Calu3 (cell line): ENCODE results near the gene TNP2. TPM values are rescaled to one million over a fixed set of nuclear protein-coding genes. Genes with fewer than 3 reads are reported as not detected.

Experiments used
- BruUV-seq: library from RNA; stranded (reverse); fragments of 400-500 nt; replicated peaks from 2 replicates; lab custom pipeline; 2021; lab: Mats Ljungman, UMichigan
- CTCF ChIA-PET: fragments of 300-600 bp; sonication (Branson Sonifier 250); formaldehyde crosslinking; loops from one replicate; lab custom pipeline; 2022; ENCODE audit warnings: antibody characterized with exemption; lab: Charles Lee
- DNase-seq: peaks from one replicate; pipeline ENCODE4 v3.0.0; 2022
- H3K27ac Mint-ChIP-seq: one replicate; pipeline ENCODE4 v1.8.0; 2022; ENCODE audit warnings: mixed read lengths; ENCODE audit not compliant: unreplicated experiment
- H3K27me3 Mint-ChIP-seq: one replicate; pipeline ENCODE4 v1.8.0; 2022; ENCODE audit warnings: mixed read lengths; ENCODE audit not compliant: unreplicated experiment
- H3K36me3 Mint-ChIP-seq: one replicate; pipeline ENCODE4 v1.8.0; 2022; ENCODE audit warnings: mild to moderate bottlenecking, moderate library complexity, mixed read lengths; ENCODE audit not compliant: insufficient read depth, unreplicated experiment
- H3K4me1 Mint-ChIP-seq: one replicate; pipeline ENCODE4 v1.8.0; 2022; ENCODE audit warnings: mild to moderate bottlenecking, low read depth, mixed read lengths; ENCODE audit not compliant: unreplicated experiment
- H3K4me3 Mint-ChIP-seq: one replicate; pipeline ENCODE4 v1.8.0; 2022; ENCODE audit warnings: mild to moderate bottlenecking, low read depth, moderate library complexity, mixed read lengths; ENCODE audit not compliant: unreplicated experiment
- H3K9me3 Mint-ChIP-seq: one replicate; pipeline ENCODE4 v1.8.0; 2022; ENCODE audit warnings: low read depth, mixed read lengths; ENCODE audit not compliant: unreplicated experiment
- intact Hi-C: fragments of 100-400 bp; cut with micrococcal nuclease; formaldehyde crosslinking; loops from one replicate; pipeline ENCODE4 v1.10.0; 2022; ENCODE audit not compliant: unreplicated experiment
- total RNA-seq: library from RNA; stranded (reverse); gene quantifications from 2 replicates; pipeline ENCODE4 v1.2.3, GENCODE V29; 2022
- TF ChIP-seq, protein P1 (sequence below): fragments of 200-600 bp; IDR thresholded peaks from one replicate; pipeline ENCODE4 v1.8.0; 2022; ENCODE audit warnings: antibody characterized with exemption; ENCODE audit not compliant: unreplicated experiment

The TNP2 gene
- total RNA-seq, 1 experiment from 2014 or later = not detected

DNA sequence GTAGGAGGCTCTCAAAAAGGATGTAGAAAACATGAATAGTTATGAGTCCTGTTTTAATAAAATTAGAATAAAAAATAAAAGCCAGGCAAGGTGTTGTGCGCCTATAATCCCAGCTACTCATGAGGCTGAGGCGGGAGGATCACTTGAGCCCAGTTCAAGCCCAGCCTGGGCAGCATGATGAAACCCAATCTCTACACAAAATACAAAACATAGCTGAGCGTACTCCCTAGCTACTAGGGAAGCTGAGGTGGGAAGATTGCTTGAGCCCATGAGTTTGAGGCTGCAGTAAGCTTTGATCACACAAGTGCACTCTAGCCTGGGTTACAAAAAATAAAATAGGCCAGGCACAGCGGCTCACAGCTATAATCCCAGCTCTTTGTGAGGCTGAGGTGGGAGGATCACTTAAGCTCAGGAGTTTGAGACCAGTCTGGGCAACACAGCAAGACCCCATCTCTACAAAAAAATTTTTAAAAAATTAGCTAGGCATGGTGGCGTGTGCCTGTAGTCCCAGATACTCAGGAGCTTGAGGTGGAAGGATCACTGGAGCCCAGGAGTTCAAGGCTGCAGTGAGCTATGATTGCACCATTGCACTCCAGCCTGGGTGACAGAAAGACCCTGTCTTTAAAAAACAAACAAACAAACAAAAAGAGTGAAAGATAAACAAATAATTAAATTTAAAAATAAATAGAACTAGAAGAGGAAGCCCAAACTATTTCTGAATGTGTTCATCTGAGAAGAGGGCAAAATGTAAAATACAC, 29.2 kb upstream of the TNP2 start:
- no peak overlapping the region for H3K27ac Mint-ChIP-seq
- intact Hi-C loops = loop anchor here (5.0 kb wide), 1 partner anchor 41 kb away; the partner anchor contains the start of gene SOCS1
- CTCF ChIA-PET = interaction anchor here (0.7 to 2.0 kb wide), 7 partner anchors 11 to 327 kb away, joined by 3 to 20 read pairs (median 5); partner anchors contain the start of gene SOCS1
- no peak overlapping the region for H3K4me3 Mint-ChIP-seq
- no peak for DNase-seq
- BruUV-seq = no TSS peak
- TF ChIP-seq, protein P1, sequence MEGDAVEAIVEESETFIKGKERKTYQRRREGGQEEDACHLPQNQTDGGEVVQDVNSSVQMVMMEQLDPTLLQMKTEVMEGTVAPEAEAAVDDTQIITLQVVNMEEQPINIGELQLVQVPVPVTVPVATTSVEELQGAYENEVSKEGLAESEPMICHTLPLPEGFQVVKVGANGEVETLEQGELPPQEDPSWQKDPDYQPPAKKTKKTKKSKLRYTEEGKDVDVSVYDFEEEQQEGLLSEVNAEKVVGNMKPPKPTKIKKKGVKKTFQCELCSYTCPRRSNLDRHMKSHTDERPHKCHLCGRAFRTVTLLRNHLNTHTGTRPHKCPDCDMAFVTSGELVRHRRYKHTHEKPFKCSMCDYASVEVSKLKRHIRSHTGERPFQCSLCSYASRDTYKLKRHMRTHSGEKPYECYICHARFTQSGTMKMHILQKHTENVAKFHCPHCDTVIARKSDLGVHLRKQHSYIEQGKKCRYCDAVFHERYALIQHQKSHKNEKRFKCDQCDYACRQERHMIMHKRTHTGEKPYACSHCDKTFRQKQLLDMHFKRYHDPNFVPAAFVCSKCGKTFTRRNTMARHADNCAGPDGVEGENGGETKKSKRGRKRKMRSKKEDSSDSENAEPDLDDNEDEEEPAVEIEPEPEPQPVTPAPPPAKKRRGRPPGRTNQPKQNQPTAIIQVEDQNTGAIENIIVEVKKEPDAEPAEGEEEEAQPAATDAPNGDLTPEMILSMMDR = no peak
- H3K9me3 Mint-ChIP-seq = no peaks in the 10 kb centered on the region
- H3K4me1 Mint-ChIP-seq = peaks cover 19% of the 10 kb centered on the region
- H3K27me3 Mint-ChIP-seq = peaks cover 4% of the 10 kb centered on the region
- peaks cover 1% of the 10 kb centered on the region for H3K36me3 Mint-ChIP-seq

DNA sequence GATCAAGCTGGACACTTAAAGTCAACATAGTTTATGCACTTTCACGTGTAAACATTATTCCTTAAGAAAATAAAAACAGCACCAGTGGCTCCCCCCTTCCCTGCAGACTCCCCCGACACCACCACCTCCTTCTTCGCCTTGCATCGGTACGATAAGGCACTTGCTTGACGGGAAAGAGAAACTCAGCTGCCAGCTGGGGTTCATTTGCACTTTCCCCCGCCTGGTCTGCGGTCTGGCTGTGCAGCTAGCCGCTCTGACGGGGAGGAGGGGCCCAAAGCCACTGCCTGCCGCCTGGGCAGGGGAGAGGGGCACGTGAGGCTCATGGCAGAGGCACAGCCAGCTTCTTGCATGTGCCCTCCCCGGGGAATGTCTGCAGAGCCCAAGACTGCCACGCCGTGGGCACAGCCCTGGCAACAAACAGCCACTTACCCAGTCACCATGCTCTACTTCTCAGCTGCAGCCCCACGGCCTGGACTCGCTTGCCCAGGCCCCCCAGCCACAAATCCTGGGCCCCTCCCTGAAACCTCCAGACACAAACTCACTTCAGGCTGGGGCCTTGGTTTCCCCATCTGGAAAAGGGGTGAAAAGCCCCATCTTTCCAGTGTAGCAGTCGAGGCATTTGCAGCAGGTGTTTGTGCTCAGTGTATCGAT, 28.5 kb upstream of the TNP2 start:
- Mint-ChIP-seq H3K4me1 (peaks cover 13% of the 10 kb centered on the region), H3K4me3 (peak overlapping the region; percentile 6), H3K9me3 (no peaks in the 10 kb centered on the region), H3K36me3 (no peaks in the 10 kb centered on the region), H3K27ac (no peak overlapping the region), H3K27me3 (peaks cover 11% of the 10 kb centered on the region)
- peak; percentile 81 for DNase-seq
- intact Hi-C loops = loop anchor here (5.0 kb wide), 1 partner anchor 40 kb away; the partner anchor contains the start of gene SOCS1
- no TSS peak for BruUV-seq
- TF ChIP-seq, protein P1 = no peak
- CTCF ChIA-PET = interaction anchor here (0.6 to 2.0 kb wide), 9 partner anchors 11 to 326 kb away, joined by 3 to 20 read pairs (median 5); partner anchors contain the start of gene SOCS1

- Mint-ChIP-seq H3K27me3 (peaks cover 14% of the 10 kb centered on the region), H3K27ac (no peak overlapping the region), H3K9me3 (no peaks in the 10 kb centered on the region), H3K4me3 (peak overlapping the region; percentile 6), H3K36me3 (no peaks in the 10 kb centered on the region), H3K4me1 (peaks cover 13% of the 10 kb centered on the region)
- no peak for DNase-seq
- CTCF ChIA-PET = interaction anchor here (0.6 to 2.0 kb wide), 8 partner anchors 17 to 326 kb away, joined by 3 to 20 read pairs (median 5); partner anchors contain the start of gene SOCS1
- TF ChIP-seq, protein P1 = no peak
- BruUV-seq = no TSS peak
- intact Hi-C loops = loop anchor here (5.0 kb wide), 1 partner anchor 40 kb away; the partner anchor contains the start of gene SOCS1
These were observed 27.8 kb upstream of the TNP2 start for GRCh38 chr16:11296706-11297491.

GRCh38 chr16:11296351-11296705, 27.2 kb upstream of the TNP2 start:
- peaks cover 13% of the 10 kb centered on the region for H3K4me1 Mint-ChIP-seq
- no peak overlapping the region for H3K27ac Mint-ChIP-seq
- intact Hi-C loops = loop anchor here (5.0 kb wide), 1 partner anchor 39 kb away; the partner anchor contains the start of gene SOCS1
- no peaks in the 10 kb centered on the region for H3K9me3 Mint-ChIP-seq
- BruUV-seq = no TSS peak
- peaks cover 20% of the 10 kb centered on the region for H3K27me3 Mint-ChIP-seq
- CTCF ChIA-PET = interaction anchor here (0.9 to 2.0 kb wide), 3 partner anchors 40 to 75 kb away, joined by 5 to 20 read pairs (median 6); partner anchors contain the start of gene SOCS1
- DNase-seq = no peak
- TF ChIP-seq, protein P1 = no peak
- H3K36me3 Mint-ChIP-seq = no peaks in the 10 kb centered on the region
- no peak overlapping the region for H3K4me3 Mint-ChIP-seq
